Activated T-helper 1 cell treated with anti-CD3 and anti-CD28 coated beads, Interleukin-12 subunit alpha, Interleukin-12 subunit beta, Interleukin-2, Interleukin-4 antibody, amounts not matched to agents 30 ng/mL and 10 ng/mL and 1 ng/mL, durations not matched to agents 14 hours and 24 hours and 36 hours (primary cell): Measurements from ENCODE around the gene NFASC. TPM values are rescaled to one million over a fixed set of nuclear protein-coding genes. Genes with fewer than 3 reads are reported as not detected.

Source experiments
- DNase-seq: peaks from one replicate; pipeline ENCODE4 v3.0.0; 2021; ENCODE audit warnings: low spot score
- H3K27ac Mint-ChIP-seq: one replicate; pipeline ENCODE4 v1.8.0; 2021; ENCODE audit warnings: mild to moderate bottlenecking, mixed read lengths
- H3K27me3 Mint-ChIP-seq: one replicate; pipeline ENCODE4 v1.8.0; 2022; ENCODE audit warnings: mild to moderate bottlenecking, moderate library complexity, mixed read lengths; ENCODE audit not compliant: insufficient read depth
- H3K36me3 Mint-ChIP-seq: one replicate; pipeline ENCODE4 v1.8.0; 2021; ENCODE audit warnings: low read depth, mixed read lengths
- H3K4me1 Mint-ChIP-seq: one replicate; pipeline ENCODE4 v1.8.0; 2021; ENCODE audit warnings: low read depth, mixed read lengths
- H3K4me3 Mint-ChIP-seq: one replicate; pipeline ENCODE4 v1.8.0; 2021; ENCODE audit warnings: mild to moderate bottlenecking, moderate library complexity, mixed read lengths
- H3K9me3 Mint-ChIP-seq: one replicate; pipeline ENCODE4 v1.8.0; 2021; ENCODE audit warnings: mixed read lengths
- intact Hi-C: fragments of 100-400 bp; cut with micrococcal nuclease; formaldehyde crosslinking; loops from one replicate; pipeline ENCODE4 v1.15.1; 2024
- total RNA-seq: library from RNA; stranded (reverse); gene quantifications from 2 replicates; pipeline ENCODE4 v1.2.3, GENCODE V29; 2022

Gene NFASC
- 0.56 and 0.70 TPM in 2 replicates for total RNA-seq

- Mint-ChIP-seq H3K4me3 (no peak within 1 kb of the TSS), H3K36me3 (no peaks in the 10 kb centered on the region), H3K4me1 (no peaks in the 10 kb centered on the region), H3K9me3 (no peaks in the 10 kb centered on the region), H3K27ac (no peak within 1 kb of the TSS), H3K27me3 (peaks cover 6% of the 10 kb centered on the region)
- DNase-seq: no peak
- intact Hi-C loops: no loop called here
Observed at GRCh38 chr1:204870160-204870912, at the start of gene NFASC. NFASC (plus strand) TSS chr1:204870862; CDS start chr1:204944316, 73,454 bp downstream.

DNA sequence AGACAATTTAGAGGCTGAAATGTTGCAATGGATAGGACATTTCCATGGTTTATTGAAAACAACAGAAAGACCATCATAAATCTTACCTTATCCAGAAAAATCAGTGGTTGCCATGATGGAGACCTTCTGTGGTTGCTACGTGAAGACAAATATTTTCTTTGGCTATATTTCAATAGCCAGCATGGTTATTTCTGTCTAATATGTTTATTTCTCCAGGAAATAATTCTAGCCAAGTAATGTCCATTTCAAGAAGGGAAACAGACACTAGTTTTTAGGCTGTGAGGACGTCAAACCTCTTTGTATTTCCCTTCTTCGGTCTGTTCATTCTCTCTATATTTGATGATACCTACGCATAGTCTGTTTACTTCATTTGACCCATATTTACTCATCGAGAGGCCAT lies 49.2 kb upstream of the NFASC start:
- DNase-seq: no peak
- Mint-ChIP-seq H3K9me3 (no peaks in the 10 kb centered on the region), H3K27me3 (peaks cover 14% of the 10 kb centered on the region), H3K27ac (no peak overlapping the region), H3K4me1 (no peaks in the 10 kb centered on the region), H3K4me3 (no peak overlapping the region), H3K36me3 (no peaks in the 10 kb centered on the region)
- intact Hi-C loops: no loop called here

DNA sequence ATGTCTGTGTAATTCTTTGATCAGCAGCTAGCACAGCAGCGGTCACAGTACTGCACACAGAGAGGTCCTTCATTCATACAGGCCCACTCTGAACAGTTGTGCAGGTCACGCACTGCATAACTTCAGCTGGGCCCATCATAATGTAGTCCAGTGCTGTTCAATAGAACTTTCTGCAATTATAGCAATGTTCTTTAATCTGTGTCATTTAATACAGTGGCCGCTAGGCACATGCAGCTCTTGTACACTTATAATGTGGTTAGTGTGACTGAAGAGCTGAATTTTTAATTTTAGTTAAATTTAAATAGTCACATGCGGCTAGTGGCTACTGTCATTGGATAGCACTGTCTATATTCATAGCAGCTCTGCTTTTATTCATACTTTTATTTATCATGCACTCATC lies 48.7 kb upstream of the NFASC start:
- intact Hi-C loops: no loop called here
- no peak overlapping the region for H3K27ac Mint-ChIP-seq
- H3K4me3 Mint-ChIP-seq: no peak overlapping the region
- H3K9me3 Mint-ChIP-seq: no peaks in the 10 kb centered on the region
- DNase-seq: no peak
- H3K36me3 Mint-ChIP-seq: no peaks in the 10 kb centered on the region
- H3K4me1 Mint-ChIP-seq: no peaks in the 10 kb centered on the region
- H3K27me3 Mint-ChIP-seq: peaks cover 14% of the 10 kb centered on the region

- no peak for DNase-seq
- Mint-ChIP-seq H3K9me3 (no peaks in the 10 kb centered on the region), H3K36me3 (no peaks in the 10 kb centered on the region), H3K4me1 (no peaks in the 10 kb centered on the region), H3K27ac (no peak overlapping the region), H3K4me3 (no peak overlapping the region), H3K27me3 (peaks cover 31% of the 10 kb centered on the region)
- intact Hi-C loops: no loop called here
Observed at GRCh38 chr1:204826970-204827369, 43.7 kb upstream of the NFASC start.

GRCh38 chr1:204828352-204828850 lies 42.3 kb upstream of the NFASC start:
- H3K36me3 Mint-ChIP-seq: no peaks in the 10 kb centered on the region
- H3K27me3 Mint-ChIP-seq: peaks cover 29% of the 10 kb centered on the region
- no peaks in the 10 kb centered on the region for H3K9me3 Mint-ChIP-seq
- H3K27ac Mint-ChIP-seq: no peak overlapping the region
- intact Hi-C loops: no loop called here
- H3K4me3 Mint-ChIP-seq: no peak overlapping the region
- peak; percentile 4 for DNase-seq
- H3K4me1 Mint-ChIP-seq: no peaks in the 10 kb centered on the region

GRCh38 chr1:204829133-204829825 lies 41.4 kb upstream of the NFASC start:
- H3K4me3 Mint-ChIP-seq: peak overlapping the region; percentile 70
- intact Hi-C loops: no loop called here
- H3K9me3 Mint-ChIP-seq: no peaks in the 10 kb centered on the region
- no peaks in the 10 kb centered on the region for H3K36me3 Mint-ChIP-seq
- no peaks in the 10 kb centered on the region for H3K4me1 Mint-ChIP-seq
- no peak overlapping the region for H3K27ac Mint-ChIP-seq
- no peak for DNase-seq
- H3K27me3 Mint-ChIP-seq: peaks cover 26% of the 10 kb centered on the region

GRCh38 chr1:204830747-204831146 lies 39.9 kb upstream of the NFASC start:
- Mint-ChIP-seq H3K27me3 (peaks cover 28% of the 10 kb centered on the region), H3K4me1 (no peaks in the 10 kb centered on the region), H3K9me3 (no peaks in the 10 kb centered on the region), H3K36me3 (no peaks in the 10 kb centered on the region), H3K27ac (no peak overlapping the region), H3K4me3 (no peak overlapping the region)
- DNase-seq: no peak
- intact Hi-C loops: no loop called here

DNA sequence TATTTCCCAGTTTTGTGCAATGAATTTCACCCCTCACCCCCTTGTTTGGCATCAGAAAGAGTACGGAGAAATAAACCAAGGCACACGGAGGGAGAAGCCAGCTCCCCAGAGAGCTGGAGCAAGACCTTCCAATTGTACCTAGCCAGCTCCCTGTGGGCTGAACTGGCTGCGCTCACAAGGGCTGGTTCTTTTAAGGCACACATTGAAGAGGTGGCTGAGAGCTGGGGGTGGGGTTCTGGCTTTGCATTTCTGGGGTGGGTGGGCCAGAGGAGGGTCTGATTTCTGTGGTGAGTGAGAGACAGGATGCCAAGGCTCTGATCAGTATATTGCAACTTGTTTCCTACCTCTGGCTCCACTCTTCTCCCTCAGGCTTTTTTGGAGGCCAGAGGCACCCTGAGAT lies 39.5 kb upstream of the NFASC start:
- Mint-ChIP-seq H3K36me3 (no peaks in the 10 kb centered on the region), H3K9me3 (no peaks in the 10 kb centered on the region), H3K27me3 (peaks cover 29% of the 10 kb centered on the region), H3K4me3 (no peak overlapping the region), H3K27ac (no peak overlapping the region), H3K4me1 (no peaks in the 10 kb centered on the region)
- DNase-seq: no peak
- intact Hi-C loops: no loop called here

- Mint-ChIP-seq H3K36me3 (no peaks in the 10 kb centered on the region), H3K4me1 (no peaks in the 10 kb centered on the region), H3K27ac (no peak overlapping the region), H3K9me3 (no peaks in the 10 kb centered on the region), H3K27me3 (peaks cover 15% of the 10 kb centered on the region), H3K4me3 (no peak overlapping the region)
- intact Hi-C loops: no loop called here
- DNase-seq: no peak
Observed at GRCh38 chr1:204834336-204834735, 36.3 kb upstream of the NFASC start.

DNA sequence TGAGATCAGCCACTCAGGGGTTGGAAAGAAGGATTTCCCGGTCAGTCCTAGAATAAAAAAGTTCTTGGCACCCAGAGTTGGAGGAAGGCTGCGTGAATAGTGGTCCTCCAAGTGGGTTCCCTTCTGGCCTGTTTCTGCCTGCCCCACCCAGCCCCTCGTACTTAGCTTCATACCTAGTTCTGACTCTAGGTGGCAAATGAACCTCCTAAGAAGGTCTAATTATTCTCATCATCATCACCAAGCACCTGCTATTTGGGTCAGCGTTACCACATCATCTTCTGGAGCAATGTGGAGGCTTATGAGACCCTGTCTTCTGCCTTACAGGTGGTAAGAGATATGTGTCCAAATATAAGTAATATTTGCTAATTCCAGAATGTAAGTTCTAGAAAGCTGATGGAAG lies 35.9 kb upstream of the NFASC start:
- no peaks in the 10 kb centered on the region for H3K36me3 Mint-ChIP-seq
- no peak for DNase-seq
- H3K27me3 Mint-ChIP-seq: peaks cover 11% of the 10 kb centered on the region
- H3K4me3 Mint-ChIP-seq: no peak overlapping the region
- intact Hi-C loops: no loop called here
- H3K27ac Mint-ChIP-seq: no peak overlapping the region
- H3K4me1 Mint-ChIP-seq: no peaks in the 10 kb centered on the region
- no peaks in the 10 kb centered on the region for H3K9me3 Mint-ChIP-seq

- Mint-ChIP-seq H3K4me3 (no peak overlapping the region), H3K36me3 (no peaks in the 10 kb centered on the region), H3K27me3 (peaks cover 5% of the 10 kb centered on the region), H3K9me3 (no peaks in the 10 kb centered on the region), H3K4me1 (no peaks in the 10 kb centered on the region), H3K27ac (no peak overlapping the region)
- no peak for DNase-seq
- intact Hi-C loops: no loop called here
Observed at GRCh38 chr1:204835737-204836136, 34.9 kb upstream of the NFASC start.

- no peaks in the 10 kb centered on the region for H3K9me3 Mint-ChIP-seq
- intact Hi-C loops: no loop called here
- no peaks in the 10 kb centered on the region for H3K4me1 Mint-ChIP-seq
- no peak for DNase-seq
- peaks cover 3% of the 10 kb centered on the region for H3K27me3 Mint-ChIP-seq
- no peaks in the 10 kb centered on the region for H3K36me3 Mint-ChIP-seq
- H3K27ac Mint-ChIP-seq: no peak overlapping the region
- H3K4me3 Mint-ChIP-seq: no peak overlapping the region
Observed at GRCh38 chr1:204836856-204837255, 33.8 kb upstream of the NFASC start.

- Mint-ChIP-seq H3K9me3 (no peaks in the 10 kb centered on the region), H3K27me3 (peaks cover 7% of the 10 kb centered on the region), H3K36me3 (no peaks in the 10 kb centered on the region), H3K27ac (no peak overlapping the region), H3K4me3 (no peak overlapping the region), H3K4me1 (no peaks in the 10 kb centered on the region)
- intact Hi-C loops: no loop called here
- no peak for DNase-seq
Observed at GRCh38 chr1:204837440-204838084, 33.1 kb upstream of the NFASC start.
